OCI-LY3 (cell line): Measurements from ENCODE around the gene SLC41A3.
"Not testable (repeated sequence)": the region's sequence is repeated elsewhere in the genome, so short reads cannot be mapped to it uniquely, and the experiment has no call there.

Experiments used
- H2AFZ ChIP-seq: fragments of 200-600, 300-600 bp; shearing (Covaris generic); 2 replicates; pipeline ENCODE4 v1.6.0; 2014; ENCODE audit warnings: antibody characterized with exemption, low read depth, low read length
- H3K27ac ChIP-seq: fragments of 200-600, 300-600 bp; sonication (generic); 2 replicates; pipeline ENCODE4 v1.5.1; 2014; ENCODE audit warnings: mild to moderate bottlenecking, low read length, moderate library complexity, mixed read lengths
- H3K27me3 ChIP-seq: fragments of 200-600, 300-600 bp; sonication (generic); 2 replicates; pipeline ENCODE4 v1.6.1; 2014; ENCODE audit warnings: low read depth, low read length, mixed read lengths
- H3K36me3 ChIP-seq: fragments of 200-600, 300-600 bp; sonication (generic); replicated peaks from 2 replicates; pipeline ENCODE3; 2014; ENCODE audit warnings: low read depth, low read length, mixed read lengths
- H3K4me1 ChIP-seq: fragments of 300-600, 200-600 bp; sonication (generic); 2 replicates; pipeline ENCODE4 v1.6.1; 2014; ENCODE audit warnings: low read length, mixed read lengths
- H3K4me2 ChIP-seq: fragments of 200-600, 300-600 bp; sonication (generic); 2 replicates; pipeline ENCODE4 v1.6.1; 2014; ENCODE audit warnings: low read length, mixed read lengths
- H3K4me3 ChIP-seq: fragments of 300-600, 200-600 bp; sonication (generic); 2 replicates; pipeline ENCODE4 v1.5.1; 2014; ENCODE audit warnings: antibody characterized with exemption, mild to moderate bottlenecking, low read length, moderate library complexity
- H3K79me2 ChIP-seq: fragments of 300-600, 200-600 bp; shearing (Covaris generic); 2 replicates; pipeline ENCODE4 v1.6.1; 2014; ENCODE audit warnings: mild to moderate bottlenecking, low read length, mixed read lengths
- H3K9ac ChIP-seq: fragments of 300-600, 200-600 bp; shearing (Covaris generic); 2 replicates; pipeline ENCODE4 v1.6.0; 2014; ENCODE audit warnings: mild to moderate bottlenecking, low read length, moderate library complexity
- H3K9me3 ChIP-seq: fragments of 200-600, 300-600 bp; shearing (Covaris generic); 2 replicates; pipeline ENCODE4 v1.6.1; 2014; ENCODE audit warnings: low read length, mixed read lengths; ENCODE audit not compliant: insufficient read depth
- H4K20me1 ChIP-seq: fragments of 200-600, 300-600 bp; sonication (generic); 2 replicates; pipeline ENCODE4 v1.6.1; 2016; ENCODE audit warnings: low read length, mixed read lengths; ENCODE audit not compliant: insufficient read depth
- CTCF ChIP-seq: fragments of 200-600, 300-600 bp; sonication (generic); IDR thresholded peaks from 2 replicates; pipeline ENCODE4 v1.5.1; 2014; ENCODE audit warnings: antibody characterized with exemption, low read length, low read depth
- EZH2phosphoT487 ChIP-seq: fragments of 200-600 bp; shearing (Covaris generic); IDR thresholded peaks from 2 replicates; pipeline ENCODE4 v1.6.1; 2018; ENCODE audit warnings: antibody characterized with exemption, mixed run types, low read depth

SLC41A3 gene

DNA sequence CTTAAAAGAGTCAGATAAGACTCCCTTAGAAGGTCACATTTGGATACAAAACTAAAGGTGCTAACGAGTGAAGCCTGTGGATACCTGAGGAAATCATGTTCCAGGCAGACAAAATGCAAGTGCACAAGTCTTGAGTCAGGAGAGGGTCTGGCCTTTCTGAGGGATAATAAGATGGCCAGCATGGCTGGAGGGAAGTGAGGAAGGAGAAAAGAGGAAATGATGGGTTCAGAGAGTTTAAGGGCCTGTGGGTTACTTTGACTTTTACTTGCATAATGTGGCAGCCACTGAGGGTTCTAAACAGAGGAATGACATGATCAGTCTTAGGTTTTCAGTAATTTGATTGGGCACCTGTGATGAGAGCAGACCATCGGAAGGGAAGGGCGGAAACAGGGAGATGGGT is 118.4 kb downstream of the SLC41A3 start:
- Histone ChIP-seq H3K36me3 (no peaks in the 10 kb centered on the region), H3K9me3 (no peaks in the 10 kb centered on the region), H3K27ac (no peak overlapping the region), H3K9ac (no peak overlapping the region), H3K4me2 (0 out of 2 replicates have a peak overlapping the region, but pooled peaks have one; percentile 28), H3K27me3 (peaks cover 4% of the 10 kb centered on the region), H2AFZ (no peak overlapping the region), H3K4me3 (no peak overlapping the region), H3K79me2 (no peaks in the 10 kb centered on the region), H4K20me1 (no peaks in the 10 kb centered on the region), H3K4me1 (peaks cover 20% of the 10 kb centered on the region)
- TF ChIP-seq CTCF, result no peak
- no peak for TF ChIP-seq EZH2phosphoT487

DNA sequence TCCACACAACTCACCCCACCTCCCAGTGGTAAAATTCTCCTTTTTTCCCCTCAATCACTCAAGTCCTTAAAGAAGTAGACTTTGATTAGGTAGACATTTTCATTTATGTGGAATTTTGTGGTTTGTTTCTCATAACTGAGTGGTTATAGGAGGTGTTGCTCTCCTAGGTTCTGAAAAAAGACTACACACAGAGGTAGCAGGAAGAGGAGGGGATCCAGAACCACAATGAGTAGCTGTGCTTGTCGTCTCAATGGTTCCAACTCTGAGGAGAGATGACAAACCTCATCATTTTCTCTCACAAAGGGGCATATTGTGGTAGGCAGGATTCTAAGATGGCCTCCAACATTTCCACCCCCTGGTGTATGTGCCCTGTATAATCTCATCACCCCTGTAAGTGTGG is 120.1 kb downstream of the SLC41A3 start:
- not testable (repeated sequence) for H3K9me3 ChIP-seq, H3K4me3 ChIP-seq, H4K20me1 ChIP-seq, H3K4me2 ChIP-seq, H3K9ac ChIP-seq, H3K79me2 ChIP-seq, H3K27me3 ChIP-seq, H2AFZ ChIP-seq, H3K36me3 ChIP-seq, H3K27ac ChIP-seq
- peaks cover 20% of the 10 kb centered on the region for H3K4me1 ChIP-seq

- Histone ChIP-seq H3K4me3 (no peak overlapping the region), H3K4me1 (peaks cover 15% of the 10 kb centered on the region), H3K79me2 (no peaks in the 10 kb centered on the region), H3K27ac (no peak overlapping the region), H3K4me2 (no peak overlapping the region), H3K9me3 (no peaks in the 10 kb centered on the region), H2AFZ (no peak overlapping the region), H4K20me1 (no peaks in the 10 kb centered on the region), H3K36me3 (no peaks in the 10 kb centered on the region), H3K9ac (no peak overlapping the region), H3K27me3 (no peaks in the 10 kb centered on the region)
- TF ChIP-seq CTCF, result no peak
- TF ChIP-seq EZH2phosphoT487, result no peak
Observed at GRCh38 chr3:125961289-125961589, 122.7 kb downstream of the SLC41A3 start.

GRCh38 chr3:125960456-125961288 is 123.3 kb downstream of the SLC41A3 start:
- Histone ChIP-seq H2AFZ (no peak overlapping the region), H4K20me1 (no peaks in the 10 kb centered on the region), H3K4me1 (peaks cover 10% of the 10 kb centered on the region), H3K9me3 (no peaks in the 10 kb centered on the region), H3K27me3 (no peaks in the 10 kb centered on the region), H3K36me3 (no peaks in the 10 kb centered on the region), H3K79me2 (no peaks in the 10 kb centered on the region), H3K4me3 (no peak overlapping the region), H3K27ac (no peak overlapping the region), H3K9ac (no peak overlapping the region), H3K4me2 (no peak overlapping the region)
- TF ChIP-seq CTCF (no peak), EZH2phosphoT487 (no peak)
